HL-60 (cell line): ENCODE measurements around the gene WDR90.

Experiments
- DNase-seq, 2 experiments: peaks; one replicate each; pipeline ENCODE4 v3.0.0-alpha.2; 2010 to 2020; ENCODE audit warnings: low read depth in 1 of 2, low spot score in 1 of 2
- H3K27ac ChIP-seq: fragments of 250-450 bp; sonication (Bioruptor Pico); replicated peaks from 2 replicates; pipeline ENCODE4 v1.5.1; 2020; ENCODE audit warnings: mild to moderate bottlenecking, moderate library complexity
- H3K27me3 ChIP-seq: fragments of 250-450 bp; sonication (Bioruptor Pico); 2 replicates; pipeline ENCODE4 v1.5.1; 2021; ENCODE audit warnings: mild to moderate bottlenecking, moderate library complexity; ENCODE audit not compliant: insufficient read depth, poor library complexity, severe bottlenecking
- H3K4me3 ChIP-seq: replicated peaks from 2 replicates; pipeline ENCODE4 v1.5.1; 2011; ENCODE audit warnings: mild to moderate bottlenecking, control low read depth, low read length; ENCODE audit not compliant: insufficient read depth
- CTCF ChIP-seq: IDR thresholded peaks from one replicate; pipeline ENCODE4 v1.5.1; 2011; ENCODE audit warnings: low read length, control low read depth, inconsistent platforms; ENCODE audit not compliant: insufficient read depth
- GABPA ChIP-seq: IDR thresholded peaks from 2 replicates; pipeline ENCODE4 v1.6.1; 2012; ENCODE audit warnings: low read depth
- POLR2AphosphoS5 ChIP-seq: IDR thresholded peaks from 2 replicates; pipeline ENCODE4 v1.6.1; 2012; ENCODE audit warnings: low read depth
- SPI1 ChIP-seq: IDR thresholded peaks from 2 replicates; pipeline ENCODE4 v1.6.1; 2012; ENCODE audit warnings: low read depth, mild to moderate bottlenecking, borderline replicate concordance
- TF ChIP-seq, protein P1 (sequence below): IDR thresholded peaks from 2 replicates; pipeline ENCODE4 v1.6.1; 2012; ENCODE audit warnings: low read depth; ENCODE audit not compliant: insufficient replicate concordance

Gene WDR90

GRCh38 chr16:666572-666971, 17.4 kb downstream of the WDR90 start:
- H3K27me3 ChIP-seq = no peaks in the 10 kb centered on the region
- H3K27ac ChIP-seq = no peak overlapping the region
- TF ChIP-seq, protein P1, sequence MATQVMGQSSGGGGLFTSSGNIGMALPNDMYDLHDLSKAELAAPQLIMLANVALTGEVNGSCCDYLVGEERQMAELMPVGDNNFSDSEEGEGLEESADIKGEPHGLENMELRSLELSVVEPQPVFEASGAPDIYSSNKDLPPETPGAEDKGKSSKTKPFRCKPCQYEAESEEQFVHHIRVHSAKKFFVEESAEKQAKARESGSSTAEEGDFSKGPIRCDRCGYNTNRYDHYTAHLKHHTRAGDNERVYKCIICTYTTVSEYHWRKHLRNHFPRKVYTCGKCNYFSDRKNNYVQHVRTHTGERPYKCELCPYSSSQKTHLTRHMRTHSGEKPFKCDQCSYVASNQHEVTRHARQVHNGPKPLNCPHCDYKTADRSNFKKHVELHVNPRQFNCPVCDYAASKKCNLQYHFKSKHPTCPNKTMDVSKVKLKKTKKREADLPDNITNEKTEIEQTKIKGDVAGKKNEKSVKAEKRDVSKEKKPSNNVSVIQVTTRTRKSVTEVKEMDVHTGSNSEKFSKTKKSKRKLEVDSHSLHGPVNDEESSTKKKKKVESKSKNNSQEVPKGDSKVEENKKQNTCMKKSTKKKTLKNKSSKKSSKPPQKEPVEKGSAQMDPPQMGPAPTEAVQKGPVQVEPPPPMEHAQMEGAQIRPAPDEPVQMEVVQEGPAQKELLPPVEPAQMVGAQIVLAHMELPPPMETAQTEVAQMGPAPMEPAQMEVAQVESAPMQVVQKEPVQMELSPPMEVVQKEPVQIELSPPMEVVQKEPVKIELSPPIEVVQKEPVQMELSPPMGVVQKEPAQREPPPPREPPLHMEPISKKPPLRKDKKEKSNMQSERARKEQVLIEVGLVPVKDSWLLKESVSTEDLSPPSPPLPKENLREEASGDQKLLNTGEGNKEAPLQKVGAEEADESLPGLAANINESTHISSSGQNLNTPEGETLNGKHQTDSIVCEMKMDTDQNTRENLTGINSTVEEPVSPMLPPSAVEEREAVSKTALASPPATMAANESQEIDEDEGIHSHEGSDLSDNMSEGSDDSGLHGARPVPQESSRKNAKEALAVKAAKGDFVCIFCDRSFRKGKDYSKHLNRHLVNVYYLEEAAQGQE = no peak
- no peak for TF ChIP-seq GABPA
- no peak for TF ChIP-seq SPI1
- TF ChIP-seq POLR2AphosphoS5 = no peak
- no peak for TF ChIP-seq CTCF
- no peak for DNase-seq
- H3K4me3 ChIP-seq = no peak overlapping the region

DNA sequence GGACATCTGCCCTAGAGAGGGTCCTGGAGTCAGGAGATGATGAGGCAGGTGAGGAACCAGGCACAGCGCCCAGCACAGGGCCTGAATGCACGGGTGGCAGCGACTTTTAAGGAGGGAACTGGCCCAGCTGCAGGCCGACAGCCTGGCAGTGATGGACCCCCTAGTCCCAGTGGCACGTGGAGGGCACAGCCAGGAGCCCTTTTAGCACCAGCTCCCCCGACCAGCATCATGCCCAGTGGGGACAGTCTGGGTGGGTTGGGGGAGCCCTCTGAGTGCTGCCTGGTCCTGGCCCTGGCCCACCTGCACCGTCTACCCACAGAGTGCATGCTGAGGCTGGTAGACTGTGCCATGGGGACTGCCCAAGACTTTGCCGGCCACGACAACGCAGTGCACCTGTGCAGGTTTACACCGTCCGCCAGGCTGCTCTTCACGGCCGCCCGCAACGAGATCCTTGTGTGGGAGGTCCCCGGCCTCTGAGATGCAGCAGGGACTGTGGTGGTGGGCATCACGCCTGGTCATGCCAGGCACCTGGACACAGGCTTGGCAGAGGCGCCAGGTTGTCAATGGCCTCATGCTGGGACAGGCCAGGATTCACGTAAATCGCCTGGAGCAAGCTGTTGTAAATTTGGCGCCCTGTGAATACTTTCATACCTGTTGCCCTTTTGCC, 18.1 kb downstream of the WDR90 start:
- H3K27me3 ChIP-seq = no peaks in the 10 kb centered on the region
- H3K27ac ChIP-seq = 0 out of 2 replicates have a peak overlapping the region, but pooled peaks have one; percentile 3
- no peak overlapping the region for H3K4me3 ChIP-seq
- no peak for TF ChIP-seq CTCF
- DNase-seq = no peak

- H3K4me3 ChIP-seq = peak within 1 kb of the TSS; percentile 97
- DNase-seq = peak in 1 of 2 experiments; percentile 90
- H3K27ac ChIP-seq = peak within 1 kb of the TSS; percentile 76
- H3K27me3 ChIP-seq = no peaks in the 10 kb centered on the region
- TF ChIP-seq POLR2AphosphoS5 = peak; percentile 56
- TF ChIP-seq, protein P1 = peak; percentile 44
- TF ChIP-seq CTCF = peak; percentile 75
- peak; percentile 95 for TF ChIP-seq GABPA
- TF ChIP-seq SPI1 = peak; percentile 46; the same call in 1 of the 2 replicates
Observed at GRCh38 chr16:667780-668518, 18.8 kb downstream of the WDR90 start, which contains the start of gene RHOT2. TSS of gene RHOT2 (plus strand) at chr16:668132. CDS start at chr16:668200, 68 bp downstream.
